H1 (cell line): ENCODE measurements around the gene CD4. TPM values are rescaled to one million over a fixed set of nuclear protein-coding genes. Genes with fewer than 3 reads are reported as not detected.

ENCODE experiments used
- ATF3 ChIP-seq: IDR thresholded peaks from 2 replicates; pipeline ENCODE4 v1.6.1; 2011; ENCODE audit warnings: low read depth, mild to moderate bottlenecking, low read length; ENCODE audit not compliant: insufficient read depth
- HDAC2 ChIP-seq, 2 experiments: fragments of 300-600 bp in 1 of 2; sonication (generic) in 1 of 2; IDR thresholded peaks; 2 replicates each; pipeline ENCODE4 v1.6.1; 2011 to 2012; ENCODE audit warnings: low read depth in 2 of 2, low read length in 2 of 2, mild to moderate bottlenecking in 2 of 2, moderate library complexity in 2 of 2, borderline replicate concordance in 1 of 2, inconsistent platforms in 1 of 2
- SP4 ChIP-seq: IDR thresholded peaks from 2 replicates; pipeline ENCODE4 v1.6.1; 2012; ENCODE audit warnings: low read length, inconsistent platforms
- TAF7 ChIP-seq: optimal IDR thresholded peaks from 2 replicates; pipeline ENCODE3; 2011; ENCODE audit warnings: low read depth, mild to moderate bottlenecking, inconsistent platforms, low read length, moderate library complexity, borderline replicate concordance
- polyA plus RNA-seq, 7 experiments: library from polyadenylated mRNA; depleted of rRNA in 3 of 7; stranded (reverse) in 5 of 7; unstranded in 2 of 7; fragments of >200 nt in 5 of 7; fragments of 200-250 nt in 2 of 7; gene quantifications; 1 replicate in 5 of 7; 2 replicates in 1 of 7; 4 replicates in 1 of 7; pipeline versions ENCODE4 v1.2.1 to v1.2.3, GENCODE V29; 2011 to 2013; ENCODE audit warnings: missing spikeins in 2 of 7, mixed read lengths in 2 of 7
- total RNA-seq: library from RNA; stranded (reverse); fragmentation: NEBNext Ultra II Directional; extraction: Animal tissue kit (Norgen Biotek cat#: 25700); gene quantifications from 2 replicates; pipeline ENCODE4 v1.2.1, GENCODE V29; 2021

Gene CD4
- total and polyA plus RNA-seq, 2 of the 8 experiments (the other 6 are each of a cell fraction or from before 2014, with no cell fraction given), result 3.4 to 5.1 TPM

- no peak for TF ChIP-seq HDAC2 (IDR thresholded peaks at IDR 0.05; ENCODE audit: borderline replicate concordance in 1 of 2, low read depth in 2 of 2, low read length in 2 of 2)
- no peak for TF ChIP-seq SP4
- no peak for TF ChIP-seq ATF3
- TF ChIP-seq TAF7, result no peak
These were observed 69.5 kb downstream of the CD4 start (continued) for GRCh38 chr12:6858799-6859198.
